B cell (primary cell): ENCODE results near the gene DCP1A. TPM values are rescaled to one million over a fixed set of nuclear protein-coding genes. Genes with fewer than 3 reads are reported as not detected.
"Not testable (repeated sequence)": the region's sequence is repeated elsewhere in the genome, so short reads cannot be mapped to it uniquely, and the experiment has no call there.

ENCODE experiments used
- ATAC-seq: fragments of 200-7000 bp; cut with Tn5 transposase; one replicate; pipeline ENCODE4 v1.10.0; 2021; ENCODE audit warnings: low read depth, mild to moderate bottlenecking, moderate number of reproducible peaks, moderate library complexity
- CTCF ChIA-PET: fragments of 350-600 bp; sonication (Branson Sonifier 250); formaldehyde crosslinking; loops from one replicate; lab custom pipeline; 2021; ENCODE audit warnings: antibody characterized with exemption, inconsistent platforms; lab: Charles Lee
- POLR2A ChIA-PET: fragments of 350-600 bp; sonication (Branson Sonifier 250); formaldehyde crosslinking; loops from one replicate; lab custom pipeline; 2021; ENCODE audit warnings: antibody characterized with exemption; lab: Charles Lee
- DNase-seq: peaks from one replicate; pipeline ENCODE4 v3.0.0; 2013
- H2AFZ ChIP-seq: 2 replicates; pipeline ENCODE4 v1.6.1; 2012; ENCODE audit warnings: mild to moderate bottlenecking, low read depth, low read length; ENCODE audit not compliant: insufficient read depth, poor library complexity, severe bottlenecking
- H3K27ac ChIP-seq, 2 donors: 1 replicate in 1 of 2; 2 replicates in 1 of 2; pipeline ENCODE4 v1.5.1; 2012 to 2013; ENCODE audit warnings: low read length in 2 of 2, mild to moderate bottlenecking in 2 of 2, moderate library complexity in 1 of 2
- H3K27me3 ChIP-seq, 4 experiments: fragments of 200-600 bp in 1 of 4; sonication (generic) in 1 of 4; replicated peaks in 1 of 4; 1 replicate in 2 of 4; 2 replicates in 2 of 4; pipeline versions ENCODE4 v1.6.1 to v1.7.0; 2013 to 2016; ENCODE audit warnings: low read length in 3 of 4, mild to moderate bottlenecking in 2 of 4, mixed read lengths in 1 of 4, moderate library complexity in 1 of 4; ENCODE audit not compliant: insufficient read depth in 4 of 4, control insufficient read depth in 3 of 4; ENCODE audit errors: control extremely low read depth in 1 of 4
- H3K36me3 ChIP-seq, 2 experiments: replicated peaks in 1 of 2; 1 replicate in 1 of 2; 2 replicates in 1 of 2; pipeline versions ENCODE4 v1.6.1 to v1.7.1; 2013; ENCODE audit warnings: low read length in 1 of 2; ENCODE audit not compliant: insufficient read depth in 2 of 2, control insufficient read depth in 1 of 2; ENCODE audit errors: control extremely low read depth in 1 of 2, extremely low read depth in 1 of 2
- H3K4me1 ChIP-seq, 2 donors: fragments of 200-600 bp in 1 of 2; sonication (generic) in 1 of 2; 1 replicate in 1 of 2; 2 replicates in 1 of 2; pipeline versions ENCODE4 v1.5.1 to v1.6.1; 2013 to 2017; ENCODE audit warnings: low read length in 2 of 2; ENCODE audit not compliant: control insufficient read depth in 2 of 2, insufficient read depth in 2 of 2
- H3K4me2 ChIP-seq: replicated peaks from 2 replicates; pipeline ENCODE3; 2012; ENCODE audit warnings: mild to moderate bottlenecking, low read depth, low read length; ENCODE audit not compliant: poor library complexity, severe bottlenecking
- H3K4me3 ChIP-seq, 5 experiments: fragments of 200-600 bp in 1 of 5; sonication (generic) in 1 of 5; 1 replicate in 3 of 5; 2 replicates in 2 of 5; pipeline versions ENCODE4 v1.5.1 to v1.7.0; 2011 to 2016; ENCODE audit warnings: low read length in 4 of 5, mild to moderate bottlenecking in 4 of 5, low read depth in 2 of 5, control low read depth in 1 of 5, moderate library complexity in 1 of 5; ENCODE audit not compliant: insufficient read depth in 1 of 5; ENCODE audit errors: control extremely low read depth in 1 of 5, extremely low read depth in 1 of 5
- H3K79me2 ChIP-seq: fragments of 200-600 bp; sonication (generic); one replicate; pipeline ENCODE4 v1.6.0; 2016; ENCODE audit warnings: low read length; ENCODE audit not compliant: control insufficient read depth, insufficient read depth
- H3K9ac ChIP-seq: fragments of 200-600 bp; sonication (generic); 2 replicates; pipeline ENCODE4 v1.6.1; 2017; ENCODE audit warnings: mild to moderate bottlenecking, low read length, moderate library complexity
- H3K9me3 ChIP-seq, 3 donors: one replicate each; pipeline versions ENCODE4 v1.6.1 to v1.7.1; 2013; ENCODE audit warnings: low read length in 2 of 3; ENCODE audit not compliant: control insufficient read depth in 2 of 3, insufficient read depth in 1 of 3; ENCODE audit errors: control extremely low read depth in 1 of 3
- H4K20me1 ChIP-seq: 2 replicates; pipeline ENCODE4 v1.6.0; 2012; ENCODE audit warnings: mild to moderate bottlenecking, low read length; ENCODE audit not compliant: insufficient read depth, control insufficient read depth, poor library complexity, severe bottlenecking
- H3K27ac Mint-ChIP-seq: one replicate; pipeline ENCODE4 v1.8.0; 2021; ENCODE audit warnings: mixed read lengths
- H3K27me3 Mint-ChIP-seq: one replicate; pipeline ENCODE4 v1.8.0; 2021; ENCODE audit warnings: mixed read lengths
- H3K4me1 Mint-ChIP-seq: one replicate; pipeline ENCODE4 v1.8.0; 2021; ENCODE audit warnings: mixed read lengths
- H3K4me3 Mint-ChIP-seq: one replicate; pipeline ENCODE4 v1.8.0; 2021; ENCODE audit warnings: mixed read lengths
- H3K9me3 Mint-ChIP-seq: one replicate; pipeline ENCODE4 v1.8.0; 2022; ENCODE audit warnings: mixed read lengths; ENCODE audit not compliant: insufficient read depth
- EZH2 ChIP-seq: IDR thresholded peaks from 2 replicates; pipeline ENCODE4 v1.6.1; 2012; ENCODE audit warnings: borderline replicate concordance, low read depth, mild to moderate bottlenecking, moderate library complexity, low read length; ENCODE audit not compliant: insufficient read depth, poor library complexity, severe bottlenecking
- WGBS: methylation state at CpG from one replicate; pipeline ENCODE4 v1.1.5; 2013; ENCODE audit warnings: missing lambda C conversion rate; ENCODE audit not compliant: insufficient coverage; 5-methylcytosine and 5-hydroxymethylcytosine counted together
- intact Hi-C: fragments of 100-400 bp; cut with micrococcal nuclease; formaldehyde crosslinking; loops from one replicate; pipeline ENCODE4 v1.10.0; 2022
- polyA plus RNA-seq: library from polyadenylated mRNA; depleted of rRNA; stranded (reverse); fragments of >200 nt; gene quantifications from 2 replicates; pipeline ENCODE4 v1.2.3, GENCODE V29; 2012
- total RNA-seq, 2 donors: library from RNA; stranded (reverse); fragments of 120-200 nt in 1 of 2; gene quantifications; 1 replicate in 1 of 2; 2 replicates in 1 of 2; pipeline versions ENCODE4 v1.2.3 to v1.2.4, GENCODE V29; 2013 to 2022
- TF ChIP-seq, protein P1 (sequence below): fragments of 200-600 bp; IDR thresholded peaks from one replicate; pipeline ENCODE4 v1.8.0; 2022; ENCODE audit warnings: antibody characterized with exemption, mild to moderate bottlenecking

DCP1A gene
- total and polyA plus RNA-seq, 2 donors (not counting 1 experiment from before 2014, with no cell fraction given) = 16.6 to 44.6 TPM

DNA sequence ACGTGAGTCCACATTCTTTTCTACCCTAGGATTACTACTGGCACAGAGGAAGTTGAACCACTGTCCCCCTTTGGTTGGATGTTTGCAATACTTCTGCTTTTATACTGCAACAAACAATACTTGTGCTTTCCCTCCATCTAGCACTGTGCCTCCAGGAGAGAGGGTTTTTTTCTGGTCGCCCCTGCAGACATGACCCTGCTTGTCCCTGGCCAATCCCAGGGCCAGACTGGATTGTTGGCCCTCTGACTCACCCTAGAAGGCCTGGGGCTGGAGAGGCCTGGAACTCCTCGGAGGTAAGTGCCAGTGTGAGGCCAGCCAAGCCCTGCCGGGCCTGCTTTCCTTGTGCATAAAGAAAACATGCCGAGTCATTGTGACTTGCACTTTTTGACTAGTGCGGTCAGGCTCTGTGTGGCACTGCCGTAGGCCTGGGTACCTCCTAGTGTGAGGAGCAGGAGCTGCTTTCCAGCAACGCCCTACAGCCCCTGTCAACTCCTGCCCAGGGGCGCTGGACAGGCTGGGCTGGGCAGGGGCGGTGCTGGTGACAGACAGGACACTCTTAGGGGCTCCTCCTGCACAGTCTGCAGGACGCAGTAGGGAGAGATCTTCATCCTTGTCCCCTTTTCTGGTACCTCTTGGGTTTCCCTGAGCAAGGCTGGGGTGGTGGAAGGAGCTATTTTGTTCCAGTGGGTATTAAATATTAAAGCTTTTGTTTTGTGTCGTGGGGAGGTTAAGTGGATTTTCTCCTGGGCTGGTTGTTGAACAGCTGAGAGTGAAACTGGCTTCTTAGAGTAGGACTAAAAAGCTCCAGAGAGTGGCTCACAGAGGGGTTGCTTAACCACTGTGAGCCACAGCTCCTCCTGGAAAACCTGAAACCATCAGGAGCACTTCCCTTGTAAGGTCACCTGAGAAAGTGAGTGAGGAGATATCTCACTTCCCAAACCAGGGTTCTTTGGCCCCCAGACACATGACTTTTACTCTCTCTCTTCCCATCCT lies 77.2 kb downstream of the DCP1A start:
- H3K4me3 Mint-ChIP-seq = no peak overlapping the region
- no peak for DNase-seq

DNA sequence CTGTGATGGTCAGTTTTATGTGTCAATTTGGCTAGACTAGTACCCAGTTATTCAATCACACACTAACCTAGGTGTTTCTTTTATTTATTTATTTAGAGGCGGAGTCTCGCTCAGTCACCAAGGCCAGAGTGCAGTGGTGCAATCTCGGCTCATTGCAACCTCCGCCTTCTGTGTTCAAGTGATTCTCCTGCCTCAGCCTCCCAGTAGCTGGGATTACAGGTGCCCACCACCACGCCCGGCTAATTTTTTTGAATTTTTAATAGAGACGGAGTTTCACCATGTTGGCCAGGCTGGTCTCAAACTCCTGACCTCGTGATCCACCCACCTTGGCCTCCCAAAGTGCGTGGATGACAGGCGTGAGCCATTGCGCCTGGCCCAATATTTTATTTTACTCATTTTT lies 78.2 kb downstream of the DCP1A start:
- H3K9ac ChIP-seq, H3K79me2 ChIP-seq, intact Hi-C loops, H3K36me3 ChIP-seq, H3K9me3 Mint-ChIP-seq, H3K4me1 Mint-ChIP-seq, H3K4me3 Mint-ChIP-seq, H3K27ac Mint-ChIP-seq, DNase-seq, POLR2A ChIA-PET, CTCF ChIA-PET, H4K20me1 ChIP-seq, H3K4me3 ChIP-seq, H3K4me1 ChIP-seq, H2AFZ ChIP-seq, H3K27ac ChIP-seq, H3K27me3 ChIP-seq, H3K4me2 ChIP-seq, H3K27me3 Mint-ChIP-seq, ATAC-seq, H3K9me3 ChIP-seq: not testable (repeated sequence)
- 95% methylated on average over 9 of the region's 11 CpGs for WGBS

More for the DNA sequence above, 77.2 kb downstream of the DCP1A start:
- CTCF ChIA-PET = no interaction called here
- no peak for TF ChIP-seq EZH2
- TF ChIP-seq, protein P1, sequence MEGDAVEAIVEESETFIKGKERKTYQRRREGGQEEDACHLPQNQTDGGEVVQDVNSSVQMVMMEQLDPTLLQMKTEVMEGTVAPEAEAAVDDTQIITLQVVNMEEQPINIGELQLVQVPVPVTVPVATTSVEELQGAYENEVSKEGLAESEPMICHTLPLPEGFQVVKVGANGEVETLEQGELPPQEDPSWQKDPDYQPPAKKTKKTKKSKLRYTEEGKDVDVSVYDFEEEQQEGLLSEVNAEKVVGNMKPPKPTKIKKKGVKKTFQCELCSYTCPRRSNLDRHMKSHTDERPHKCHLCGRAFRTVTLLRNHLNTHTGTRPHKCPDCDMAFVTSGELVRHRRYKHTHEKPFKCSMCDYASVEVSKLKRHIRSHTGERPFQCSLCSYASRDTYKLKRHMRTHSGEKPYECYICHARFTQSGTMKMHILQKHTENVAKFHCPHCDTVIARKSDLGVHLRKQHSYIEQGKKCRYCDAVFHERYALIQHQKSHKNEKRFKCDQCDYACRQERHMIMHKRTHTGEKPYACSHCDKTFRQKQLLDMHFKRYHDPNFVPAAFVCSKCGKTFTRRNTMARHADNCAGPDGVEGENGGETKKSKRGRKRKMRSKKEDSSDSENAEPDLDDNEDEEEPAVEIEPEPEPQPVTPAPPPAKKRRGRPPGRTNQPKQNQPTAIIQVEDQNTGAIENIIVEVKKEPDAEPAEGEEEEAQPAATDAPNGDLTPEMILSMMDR = no peak
- 23% methylated on average over 11 of the region's 12 CpGs for WGBS
- no peak overlapping the region for H3K27ac ChIP-seq
- no peak for ATAC-seq
- no peaks in the 10 kb centered on the region for H3K9me3 ChIP-seq
- no peaks in the 10 kb centered on the region for H3K36me3 ChIP-seq
- no peak overlapping the region for H2AFZ ChIP-seq
- no peak overlapping the region for H3K4me3 ChIP-seq
- POLR2A ChIA-PET = interaction anchor here (0.6 kb wide), 1 partner anchor 230 kb away, joined by 5 read pairs; no protein-coding TSS in a partner anchor
- H3K4me2 ChIP-seq = no peak overlapping the region
- H3K27ac Mint-ChIP-seq = no peak overlapping the region
- peaks cover 1% of the 10 kb centered on the region for H3K4me1 Mint-ChIP-seq
- intact Hi-C loops = no loop called here
- H3K27me3 ChIP-seq = no peaks in the 10 kb centered on the region
- no peaks in the 10 kb centered on the region for H3K27me3 Mint-ChIP-seq
- H4K20me1 ChIP-seq = no peaks in the 10 kb centered on the region
- no peak overlapping the region for H3K9ac ChIP-seq
- H3K79me2 ChIP-seq = no peaks in the 10 kb centered on the region
- H3K9me3 Mint-ChIP-seq = no peaks in the 10 kb centered on the region
- peaks cover 0 to 4% of the 10 kb centered on the region in 2 donors for H3K4me1 ChIP-seq
